ENCODE data around the gene AACS.
"Not testable (repeated sequence)": the region's sequence is repeated elsewhere in the genome, so short reads cannot be mapped to it uniquely, and the experiment has no call there.

The AACS gene

DNA sequence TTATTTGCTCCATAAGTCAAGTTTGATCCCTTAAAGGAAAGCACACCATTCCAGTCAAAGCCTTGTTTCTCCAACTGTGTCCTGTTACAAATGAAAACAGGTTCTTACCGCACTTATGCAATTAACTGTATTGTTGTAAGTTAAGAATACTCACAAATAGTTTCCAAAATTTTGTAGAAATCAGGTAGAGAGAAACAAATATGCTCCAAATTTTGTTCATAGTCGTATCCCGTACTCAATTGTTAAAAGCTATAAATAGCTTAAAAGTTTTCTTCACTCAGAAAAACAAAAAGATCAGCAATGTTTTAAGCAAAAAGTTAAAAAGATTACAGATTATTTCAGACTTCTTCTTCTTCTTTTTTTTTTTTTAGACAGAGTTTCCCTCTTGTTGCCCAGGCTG is 4.0 kb upstream of the AACS start:
- DNase-seq: no peak

- not testable (repeated sequence) for DNase-seq
Measured at GRCh38 chr12:125063522-125063921, 1.7 kb upstream of the AACS start.

DNA sequence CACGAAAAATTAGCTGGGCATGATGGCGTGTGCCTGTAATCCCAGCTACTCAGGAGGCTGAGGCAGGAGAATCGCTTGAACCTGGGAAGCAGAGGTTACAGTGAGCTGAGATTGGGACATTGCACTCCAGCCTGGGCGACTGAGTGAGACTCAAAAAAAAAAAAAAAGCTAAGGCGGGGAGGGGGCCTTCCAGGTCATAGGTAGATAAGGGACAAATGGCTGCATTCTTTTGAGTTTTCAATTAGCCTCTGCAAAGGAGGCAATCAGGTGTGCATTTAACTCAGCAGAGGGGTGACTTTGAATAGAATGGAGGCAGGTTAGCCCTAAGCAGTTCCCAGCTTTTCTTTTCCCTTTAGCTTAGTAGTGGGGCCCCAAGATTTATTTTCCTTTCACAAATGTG is 743 bp upstream of the AACS start:
- DNase-seq: no peak

DNA sequence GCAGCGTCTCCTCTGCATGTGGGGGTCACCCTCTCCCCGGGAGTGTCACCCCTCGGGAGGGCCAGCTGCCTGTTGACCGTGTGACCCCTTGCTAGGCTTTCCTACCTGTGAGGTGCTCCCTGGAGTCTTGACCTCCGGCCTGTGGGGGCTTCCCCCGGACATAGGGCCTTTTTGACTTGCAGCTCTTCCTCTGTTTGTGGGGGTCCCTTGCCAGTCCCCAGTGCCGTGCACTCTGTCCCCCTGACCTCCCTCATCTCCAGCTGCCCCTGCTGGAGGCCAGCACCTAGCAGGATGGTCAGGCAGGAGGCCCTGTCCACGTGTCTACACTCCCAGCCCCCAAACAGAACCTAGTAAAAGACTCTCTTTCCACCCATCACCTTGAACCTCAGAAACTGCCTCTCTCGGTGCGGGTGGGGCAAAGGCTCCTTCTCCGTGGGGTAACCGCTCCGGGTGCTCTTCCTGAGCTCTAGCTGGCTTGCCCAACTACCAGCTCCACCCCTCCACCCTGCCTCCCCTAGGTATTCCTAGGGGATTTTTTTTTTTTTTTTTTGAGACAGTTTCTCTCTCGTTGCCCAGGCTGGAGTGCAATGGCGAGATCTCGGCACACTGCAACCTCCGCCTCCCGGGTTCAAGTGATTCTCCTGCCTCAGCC is 810 bp downstream of the AACS start:
- no peak for DNase-seq

GRCh38 chr12:125068391-125068790 is 3.2 kb downstream of the AACS start:
- no peak for DNase-seq

GRCh38 chr12:125069616-125070015 is 4.4 kb downstream of the AACS start:
- no peak for DNase-seq

DNA sequence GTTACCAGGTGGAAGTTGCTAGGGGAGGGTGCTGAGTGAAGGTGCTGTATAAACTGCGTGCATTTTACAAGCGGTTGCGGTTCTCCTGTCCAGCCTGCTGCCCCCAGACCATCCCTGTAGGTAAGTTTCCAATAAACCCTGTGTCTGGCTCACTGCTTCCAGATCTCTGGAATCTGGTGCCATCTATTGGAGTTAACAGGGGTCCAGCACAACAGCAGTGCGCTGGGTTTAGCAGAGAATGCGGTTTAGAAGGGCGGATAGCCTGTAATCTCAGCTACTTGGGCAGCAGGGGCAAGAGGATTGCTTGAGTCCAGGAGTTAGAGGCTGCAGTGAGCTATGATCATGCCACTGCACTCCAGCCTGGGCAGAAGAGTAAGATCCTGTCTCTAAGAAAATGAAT is 4.9 kb downstream of the AACS start:
- DNase-seq: no peak

DNA sequence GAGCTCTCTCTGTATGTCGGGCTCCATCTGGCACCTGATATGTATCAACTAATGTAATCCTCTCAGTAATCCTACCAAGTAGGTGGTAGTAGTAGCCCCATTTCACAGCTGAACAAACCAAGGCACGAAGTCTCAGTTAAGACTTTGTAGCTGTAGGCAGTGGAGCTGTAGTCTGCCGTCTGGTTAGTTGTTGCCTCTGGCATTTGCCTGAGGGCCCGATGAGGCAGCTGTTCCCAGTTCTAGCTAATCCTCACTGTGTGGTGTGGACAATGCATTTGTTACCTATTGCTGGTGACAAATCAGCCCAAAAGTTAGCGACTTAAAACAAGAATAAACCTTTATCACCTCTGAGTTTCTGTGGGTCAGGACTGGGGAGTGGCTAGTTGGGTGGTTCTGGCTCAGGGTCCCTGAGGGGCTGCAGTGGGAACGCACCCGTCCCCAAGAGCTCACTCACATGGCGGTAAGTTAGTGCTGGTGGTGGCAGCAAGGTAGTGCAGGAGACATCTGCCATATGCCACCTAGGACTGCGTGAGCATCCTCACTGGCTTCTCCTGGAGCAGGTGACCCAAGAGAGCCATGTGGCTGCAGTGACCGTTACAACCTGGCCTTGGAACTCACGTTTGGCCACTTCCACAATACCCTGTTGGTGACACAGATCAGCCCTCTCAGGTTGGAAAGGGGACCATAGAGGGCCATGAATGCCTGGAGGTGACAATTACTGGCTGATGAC is 5.6 kb downstream of the AACS start:
- no peak for DNase-seq

DNA sequence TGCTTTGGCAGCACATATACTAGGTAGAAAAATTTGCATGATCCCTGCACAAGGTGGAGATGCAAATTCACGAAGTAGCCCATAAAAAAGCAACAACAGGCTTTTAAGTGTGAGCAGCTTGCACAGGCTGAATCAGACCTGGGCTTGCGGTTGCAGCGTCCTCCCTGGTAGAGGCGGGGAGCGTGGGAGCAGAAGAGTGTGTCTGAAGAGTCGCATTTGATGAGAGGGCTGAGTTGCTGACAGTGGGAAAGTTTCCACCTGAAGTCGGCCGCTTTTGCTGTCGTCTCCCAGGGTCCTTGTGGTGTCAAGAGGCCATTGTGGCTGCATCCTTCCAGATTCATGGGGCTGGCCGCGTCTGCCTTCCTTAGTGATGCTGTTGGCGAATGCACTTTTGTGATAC is 6.2 kb downstream of the AACS start:
- no peak for DNase-seq

GRCh38 chr12:125072496-125072895 is 7.3 kb downstream of the AACS start:
- no peak for DNase-seq

GRCh38 chr12:125074294-125074693 is 9.1 kb downstream of the AACS start:
- DNase-seq: not testable (repeated sequence)

GRCh38 chr12:125076103-125076502 is 10.9 kb downstream of the AACS start:
- DNase-seq: no peak

DNA sequence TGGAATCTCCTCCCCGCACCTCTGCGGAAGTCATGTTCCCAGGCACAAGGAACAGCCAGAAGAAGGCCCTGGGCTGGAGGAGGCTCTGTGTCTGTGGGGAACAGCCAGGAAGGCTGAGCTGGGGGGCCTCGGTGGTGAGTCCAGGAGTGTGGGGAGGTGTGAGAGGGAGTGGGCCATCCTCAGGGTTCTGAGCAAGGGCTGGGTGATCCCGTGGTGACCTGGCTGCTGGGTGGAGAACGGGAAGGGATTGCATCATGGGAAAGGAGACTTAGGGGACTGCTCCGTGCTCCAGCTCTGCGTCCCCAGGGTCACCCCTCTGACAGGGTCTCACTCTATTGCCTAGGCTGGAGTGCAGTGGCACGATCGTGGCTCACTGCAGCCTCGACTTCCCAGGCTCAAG is 13.8 kb downstream of the AACS start:
- DNase-seq: no peak

DNA sequence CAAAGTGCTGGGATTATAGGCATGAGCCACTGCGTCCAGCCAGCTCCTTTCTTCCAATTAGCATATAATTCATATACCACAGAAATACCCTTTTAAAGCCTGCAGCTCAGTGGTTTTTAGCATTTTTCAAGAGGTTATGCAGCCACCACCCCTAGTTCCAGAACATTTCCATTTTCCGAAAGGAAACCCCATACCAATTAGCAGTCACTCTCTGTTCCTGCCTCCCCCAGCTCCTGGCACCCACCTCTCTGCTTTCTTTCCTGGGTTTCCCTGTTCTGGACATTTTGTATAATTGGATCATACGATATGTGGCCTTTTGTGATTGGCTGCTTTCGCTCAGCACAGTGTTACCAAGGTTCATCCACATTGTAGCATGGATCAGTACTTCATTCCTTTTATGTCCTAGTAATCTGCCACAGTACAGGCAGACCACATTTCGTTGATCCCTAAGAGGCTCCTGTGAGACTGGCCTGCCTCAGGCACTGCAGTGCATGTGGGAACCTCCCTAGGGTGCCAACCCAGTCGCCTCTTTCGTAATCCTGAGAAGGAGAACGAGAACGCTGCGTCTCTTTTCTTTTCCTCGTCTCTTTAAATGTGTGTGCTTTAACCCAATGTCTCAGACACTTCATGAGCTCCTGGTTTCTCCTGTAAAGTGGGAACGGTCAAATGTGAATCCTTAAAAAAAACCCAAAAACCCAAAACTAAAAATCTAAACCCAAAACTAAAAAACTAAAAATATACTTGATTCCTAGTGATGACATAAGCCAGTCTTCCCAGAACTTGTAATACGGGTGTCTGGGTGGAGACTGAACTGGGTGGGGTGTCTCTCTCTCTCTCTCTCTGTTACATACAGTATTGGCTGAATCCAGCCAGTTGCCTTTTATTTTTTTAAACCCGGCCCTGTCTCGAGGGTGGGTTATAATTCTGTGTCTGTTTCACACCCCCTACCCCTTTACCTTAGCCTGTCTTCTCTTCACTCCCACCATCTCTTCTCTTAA is 14.7 kb downstream of the AACS start:
- no peak for DNase-seq

DNA sequence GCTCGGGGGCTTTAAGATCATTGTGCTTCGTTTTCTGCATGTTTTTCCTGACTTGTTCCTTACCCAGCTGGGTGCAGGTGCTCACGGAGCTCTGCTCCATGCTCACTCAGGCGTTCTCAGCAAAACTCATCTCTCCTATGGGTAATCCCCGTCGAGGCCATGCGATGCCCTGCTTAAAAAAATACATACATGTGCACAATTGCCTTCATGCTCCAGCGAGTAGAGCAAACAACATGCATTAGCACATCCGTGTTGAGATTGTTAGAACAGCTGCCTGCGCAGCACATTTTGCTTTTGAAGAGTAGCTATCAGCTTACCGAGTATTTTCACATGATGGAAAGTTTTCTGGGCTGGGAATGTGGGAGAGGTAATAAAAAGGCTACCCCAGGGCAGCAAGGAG is 16.2 kb downstream of the AACS start:
- DNase-seq: no peak

- no peak for DNase-seq
Measured at GRCh38 chr12:125083072-125083471, 17.8 kb downstream of the AACS start.

DNA sequence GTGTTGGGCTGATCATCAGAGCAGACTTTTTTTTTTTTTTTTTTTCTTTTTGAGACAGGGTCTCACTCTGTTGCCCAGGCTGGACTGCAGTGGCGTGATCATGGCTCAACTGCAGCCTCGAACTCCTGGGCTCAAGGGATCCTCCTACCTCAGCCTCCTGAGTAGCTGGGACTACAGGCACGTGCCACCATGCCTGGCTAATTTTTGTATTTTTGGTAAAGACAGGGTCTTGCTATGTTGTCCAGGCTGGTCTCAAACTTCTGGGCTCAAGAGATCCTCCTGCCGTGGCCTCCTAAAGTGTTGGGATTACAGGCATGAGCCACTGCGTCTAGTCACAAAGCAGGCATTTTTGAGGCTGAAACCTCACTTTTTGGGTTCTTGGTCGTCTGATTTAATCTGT is 23.0 kb downstream of the AACS start:
- DNase-seq: not testable (repeated sequence)

GRCh38 chr12:125089083-125089482 is 23.8 kb downstream of the AACS start:
- DNase-seq: no peak

DNA sequence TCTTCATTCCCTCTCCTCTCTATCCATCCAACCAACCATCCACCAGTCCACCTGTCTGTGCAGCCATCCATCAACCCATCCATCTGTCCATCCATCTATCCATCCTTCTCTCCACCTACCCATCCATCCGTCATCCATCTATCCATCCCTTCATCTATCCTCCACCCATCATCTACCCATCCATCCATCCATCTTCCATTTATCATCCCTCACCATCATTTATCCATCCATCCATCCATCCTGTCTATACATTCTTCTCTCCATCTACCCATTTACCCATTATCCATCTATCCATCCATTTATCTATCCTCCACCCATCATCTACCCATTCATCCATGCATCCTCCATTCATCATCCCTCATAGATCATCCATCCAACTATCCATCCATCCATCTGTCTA is 24.4 kb downstream of the AACS start:
- no peak for DNase-seq

GRCh38 chr12:125090437-125090836 is 25.2 kb downstream of the AACS start:
- no peak for DNase-seq

DNA sequence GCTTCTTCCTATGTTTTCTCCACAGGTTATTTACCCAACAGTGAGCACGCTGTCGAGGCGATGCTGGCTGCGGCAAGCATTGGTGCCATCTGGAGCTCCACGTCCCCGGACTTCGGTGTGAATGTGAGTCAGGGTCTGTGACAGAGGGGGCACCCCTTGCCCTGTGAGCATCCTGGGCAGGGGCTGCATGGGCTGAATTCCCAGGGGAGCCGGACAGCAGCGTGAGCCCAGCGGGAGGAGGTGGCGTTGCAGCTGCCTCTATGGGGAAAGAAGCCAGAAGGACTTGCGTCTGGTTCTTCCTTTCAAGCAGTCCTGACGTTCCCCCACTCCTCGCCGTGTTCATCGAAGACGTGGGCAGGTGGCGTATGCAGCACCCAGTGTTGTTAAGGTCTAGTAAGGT is 26.2 kb downstream of the AACS start:
- DNase-seq: no peak

- no peak for DNase-seq
Measured at GRCh38 chr12:125092108-125092871, 27.1 kb downstream of the AACS start.

Measured in GOT3 (cell line).